Measurements from ENCODE around the gene PHLDB1.
A peak's percentile ranks its signal among the peaks of the same experiment; 100 is the strongest.

The PHLDB1 gene

DNA sequence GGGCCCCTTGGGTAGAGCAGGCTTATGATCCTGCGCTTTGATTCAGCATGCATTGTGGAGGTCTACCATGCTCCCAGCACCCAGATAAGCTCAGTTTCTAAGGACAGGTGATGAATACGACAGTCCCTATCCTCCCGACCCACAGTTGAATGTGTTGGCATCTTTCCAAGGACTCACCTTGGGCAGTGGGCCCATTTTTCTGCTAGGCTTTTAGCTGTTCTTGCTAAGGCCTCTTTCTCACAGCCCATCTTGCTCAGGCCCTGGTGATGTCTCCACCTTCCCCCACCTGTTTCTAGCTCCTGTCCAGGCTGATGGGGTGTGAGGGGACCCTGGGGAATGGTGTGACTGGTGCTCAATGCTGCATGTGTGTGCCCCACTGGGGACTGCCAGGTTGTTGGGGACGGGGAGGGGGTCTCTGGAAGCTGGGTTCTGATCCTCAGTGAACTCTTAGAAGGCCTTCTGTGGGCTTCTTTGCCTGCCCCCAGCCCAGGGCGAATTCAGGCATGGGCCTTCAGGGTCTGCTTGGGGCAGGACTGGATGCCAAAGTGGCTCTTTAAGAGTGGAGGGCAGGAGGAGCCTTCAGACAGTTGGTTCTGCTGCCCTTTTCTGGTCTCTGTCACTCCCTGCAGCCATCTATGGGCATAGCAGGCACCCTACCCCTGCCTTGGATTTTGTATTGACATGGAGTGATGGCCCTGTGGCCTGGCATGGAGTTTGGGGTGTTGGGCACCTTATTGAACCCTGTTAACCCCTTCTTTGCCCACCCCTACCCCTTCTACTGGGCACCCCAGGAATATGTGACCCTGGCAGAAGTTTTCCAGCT lies 33.1 kb downstream of the PHLDB1 start:
- DNase-seq: peak; percentile 47

GRCh38 chr11:118641397-118642019 lies 34.1 kb downstream of the PHLDB1 start:
- DNase-seq: no peak

DNA sequence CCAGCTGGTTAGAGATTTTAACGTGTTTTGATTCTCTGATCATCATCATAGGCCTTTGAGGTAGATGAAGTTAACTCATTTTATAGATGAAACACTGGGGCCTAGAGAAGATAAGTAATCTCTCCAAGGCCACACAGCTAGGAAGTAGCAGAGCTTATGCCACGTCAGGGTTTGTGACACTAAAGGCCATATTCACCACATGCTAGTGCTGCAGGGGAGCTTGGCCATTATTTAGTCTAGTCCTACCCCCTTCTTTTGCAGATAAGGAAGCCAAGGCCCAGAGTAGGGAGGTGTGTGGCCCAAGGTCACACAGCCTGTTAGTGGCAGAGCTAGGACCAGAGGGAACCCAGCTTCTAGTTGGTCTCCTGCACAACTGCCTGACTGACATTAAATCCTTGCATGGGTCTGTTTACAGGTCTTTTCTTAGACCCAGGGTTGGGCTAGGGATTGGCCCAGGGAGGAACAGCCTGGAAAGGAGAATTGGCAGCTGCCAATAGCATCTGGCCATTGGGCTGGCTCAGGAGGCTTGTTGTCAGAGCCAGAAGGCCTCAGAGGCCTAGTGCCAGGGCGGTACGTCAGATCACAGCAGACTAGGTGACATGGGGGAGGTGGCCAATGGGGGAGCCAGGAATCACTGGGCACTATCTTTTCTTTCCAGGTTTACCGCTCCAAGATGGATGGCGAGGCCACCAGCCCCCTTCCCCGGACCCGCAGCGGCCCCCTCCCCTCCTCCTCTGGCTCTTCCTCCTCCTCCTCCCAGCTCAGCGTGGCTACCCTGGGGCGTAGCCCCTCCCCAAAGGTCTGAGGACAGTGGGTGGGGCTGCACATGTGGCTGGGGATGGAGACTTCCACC lies 36.0 kb downstream of the PHLDB1 start:
- DNase-seq: no peak

GRCh38 chr11:118643995-118644345 lies 36.6 kb downstream of the PHLDB1 start:
- DNase-seq: no peak

DNA sequence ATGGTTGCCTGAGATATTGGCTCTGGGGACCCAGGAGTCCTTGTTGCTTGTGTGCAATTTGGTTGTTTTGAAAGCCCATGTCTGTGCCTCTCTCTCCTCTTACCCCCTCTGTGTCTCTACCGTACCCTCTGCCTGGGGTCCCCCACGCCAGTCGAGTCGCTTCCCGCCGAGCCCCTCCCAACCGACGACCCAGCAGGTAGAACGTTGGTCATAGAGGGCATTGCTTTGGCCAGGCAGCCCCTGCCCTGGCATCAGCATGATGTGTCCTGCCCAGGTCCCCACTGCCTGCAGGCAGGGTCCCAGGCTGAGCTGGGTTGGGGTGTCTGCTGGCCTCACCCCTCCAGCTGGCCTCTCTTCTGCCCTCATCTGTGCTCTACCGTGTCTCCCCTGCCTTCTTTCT lies 37.1 kb downstream of the PHLDB1 start:
- no peak for DNase-seq

DNA sequence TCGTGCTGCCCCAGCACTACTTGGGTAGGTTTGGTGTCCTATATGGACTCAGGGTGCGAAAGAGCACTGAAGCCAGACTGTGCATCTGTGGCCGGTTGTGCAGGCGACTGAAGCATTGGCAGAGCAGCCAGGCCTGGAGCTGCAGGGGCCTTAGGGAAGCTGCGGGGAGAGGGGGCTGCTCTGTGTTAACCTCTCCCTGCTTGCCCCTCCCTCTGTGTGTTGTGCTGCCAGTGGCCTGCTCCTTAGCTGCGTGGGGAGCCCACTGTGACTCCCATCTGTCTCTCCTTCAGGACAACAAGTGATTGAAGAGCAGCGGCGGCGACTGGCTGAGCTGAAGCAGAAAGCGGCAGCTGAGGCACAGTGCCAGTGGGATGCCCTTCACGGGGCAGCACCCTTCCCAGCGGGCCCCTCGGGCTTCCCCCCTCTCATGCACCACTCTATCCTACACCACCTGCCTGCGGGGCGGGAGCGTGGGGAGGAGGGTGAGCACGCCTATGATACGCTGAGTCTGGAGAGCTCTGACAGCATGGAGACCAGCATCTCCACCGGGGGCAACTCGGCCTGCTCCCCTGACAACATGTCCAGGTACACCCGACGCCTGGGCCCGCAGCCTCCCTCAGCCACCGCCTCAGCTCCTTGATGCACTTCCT lies 37.8 kb downstream of the PHLDB1 start:
- DNase-seq: no peak

DNA sequence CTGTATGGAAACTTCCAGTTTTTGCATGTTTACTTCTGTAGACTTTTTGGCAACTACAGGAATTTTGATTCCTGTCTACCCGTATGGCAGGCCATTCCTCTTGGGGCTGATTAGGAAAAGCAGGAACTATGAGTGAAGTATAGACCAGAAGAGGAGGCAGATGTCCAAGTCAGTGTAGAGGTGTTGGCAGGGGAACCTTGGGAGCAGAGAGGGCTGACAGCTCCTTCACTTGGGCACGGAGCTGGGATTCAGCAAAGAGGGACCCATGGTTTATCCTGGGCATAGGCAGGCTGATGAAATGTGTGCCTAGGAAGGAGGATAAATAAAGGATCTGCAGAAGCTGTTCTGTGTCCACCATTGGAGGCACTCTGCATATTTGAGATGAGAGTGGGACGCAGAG lies 39.0 kb downstream of the PHLDB1 start:
- no peak for DNase-seq

DNA sequence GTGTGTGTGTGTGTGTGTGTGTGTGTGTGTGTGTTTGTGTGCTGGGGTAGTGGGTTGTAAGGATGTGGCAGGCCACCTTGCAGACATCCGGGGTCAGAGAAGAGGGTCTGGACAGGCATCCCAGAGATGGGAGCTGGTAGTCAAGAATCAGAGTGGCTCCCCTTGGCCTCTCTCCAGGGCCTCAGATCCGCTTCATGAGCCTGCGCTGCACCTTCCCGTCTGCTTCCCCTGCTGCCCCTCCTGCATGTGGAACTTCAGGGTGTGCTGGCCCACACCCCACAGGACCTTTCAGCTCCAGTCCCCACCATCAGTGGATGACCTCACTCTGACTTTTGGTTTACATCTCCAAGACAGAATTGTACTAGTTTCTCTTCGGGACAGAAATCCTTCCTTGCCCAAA lies 40.9 kb downstream of the PHLDB1 start:
- DNase-seq: no peak

DNA sequence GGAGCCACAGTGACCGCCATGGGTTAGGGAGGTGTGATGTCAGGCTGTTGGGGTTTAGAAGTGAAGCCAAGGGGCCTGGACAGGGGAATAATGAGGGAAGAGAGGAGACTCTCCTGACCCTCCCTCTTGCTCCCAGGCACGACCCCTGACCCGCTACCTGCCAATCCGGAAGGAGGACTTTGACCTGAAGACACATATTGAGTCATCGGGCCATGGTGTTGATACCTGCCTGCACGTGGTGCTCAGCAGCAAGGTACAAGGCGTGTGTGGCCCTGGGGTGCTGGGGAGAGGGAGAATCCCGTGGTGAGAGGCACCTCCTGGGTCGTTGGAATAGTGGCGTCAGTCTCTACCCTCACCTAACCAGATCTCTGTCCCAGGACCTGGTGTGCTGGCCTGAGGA lies 42.5 kb downstream of the PHLDB1 start:
- no peak for DNase-seq

GRCh38 chr11:118650366-118650765 lies 43.0 kb downstream of the PHLDB1 start:
- no peak for DNase-seq

DNA sequence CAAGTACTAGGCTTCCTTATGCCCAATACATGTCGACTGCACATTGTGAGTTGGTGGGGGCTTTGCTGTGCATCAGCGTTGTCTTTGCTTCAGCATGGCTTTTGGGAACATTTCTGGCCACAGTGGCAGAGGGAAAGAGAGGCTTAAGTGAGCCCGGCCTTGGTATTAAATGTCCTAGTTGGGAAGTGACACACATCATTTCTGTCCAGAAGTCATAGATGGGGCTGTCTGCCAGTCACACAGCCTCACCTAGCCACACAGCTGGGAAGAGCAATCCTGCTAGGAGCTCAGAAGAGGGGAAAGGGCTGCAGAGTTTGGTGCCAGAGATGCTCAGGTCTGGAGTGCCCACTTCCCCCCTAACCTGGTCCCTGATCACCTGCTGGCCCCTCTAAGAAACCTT lies 44.4 kb downstream of the PHLDB1 start:
- DNase-seq: no peak

- DNase-seq: no peak
These were observed 45.3 kb downstream of the PHLDB1 start for GRCh38 chr11:118652681-118653181.

GRCh38 chr11:118653684-118654390 lies 46.4 kb downstream of the PHLDB1 start:
- DNase-seq: no peak

DNA sequence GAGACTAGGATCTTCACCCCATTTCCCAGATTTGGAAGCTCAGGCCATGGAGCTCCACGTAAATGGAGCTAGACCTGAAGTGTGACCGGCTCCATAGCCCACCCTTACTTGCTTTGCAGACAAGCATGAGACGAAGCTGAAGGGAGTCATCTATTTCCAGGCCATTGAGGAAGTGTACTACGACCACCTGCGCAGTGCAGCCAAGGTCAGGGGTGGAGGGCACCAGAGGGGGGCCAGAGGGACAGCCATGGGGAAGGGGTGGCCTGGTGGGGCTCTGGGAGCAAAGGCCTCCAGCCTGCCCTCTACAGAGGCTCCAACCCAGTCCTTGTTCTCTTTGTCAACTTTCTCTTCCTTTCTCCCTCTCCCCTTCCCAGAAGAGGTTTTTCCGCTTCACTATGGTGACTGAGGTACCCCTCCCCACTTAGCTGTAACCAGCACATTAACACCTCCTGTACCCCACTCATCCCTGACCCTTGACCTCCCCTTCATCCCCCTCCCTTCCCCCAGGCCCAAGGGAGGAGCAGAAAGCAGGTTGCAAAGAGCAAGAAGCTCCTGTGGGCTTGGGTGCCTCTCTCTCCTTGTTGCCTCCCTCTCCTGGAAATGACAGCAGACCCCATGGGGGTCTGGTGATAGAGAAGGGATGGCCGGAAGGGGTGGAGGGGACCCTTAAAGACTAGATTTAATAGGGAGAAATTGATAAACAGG lies 48.2 kb downstream of the PHLDB1 start:
- no peak for DNase-seq

- DNase-seq: no peak
These were observed 49.2 kb downstream of the PHLDB1 start for GRCh38 chr11:118656563-118657165.

DNA sequence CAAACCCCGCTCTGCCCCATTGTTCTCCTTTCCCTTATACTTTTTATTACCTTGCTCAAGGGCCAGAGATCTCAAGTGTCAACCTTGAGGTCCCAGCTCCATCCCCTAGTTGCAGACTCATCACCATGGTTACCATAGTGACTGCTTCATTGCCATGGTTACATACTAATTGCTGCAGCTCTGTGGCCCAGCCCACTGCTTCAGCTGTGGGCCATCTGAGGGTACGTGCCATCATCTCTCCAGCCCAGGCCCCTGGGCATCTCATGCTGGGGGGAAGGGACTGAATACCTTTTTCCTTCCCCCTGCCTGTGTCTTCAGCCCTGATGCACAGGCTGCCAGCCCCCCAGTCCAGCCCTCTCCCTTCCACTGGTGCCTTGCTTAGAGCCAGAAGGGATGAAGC lies 49.8 kb downstream of the PHLDB1 start:
- DNase-seq: peak; percentile 19

DNA sequence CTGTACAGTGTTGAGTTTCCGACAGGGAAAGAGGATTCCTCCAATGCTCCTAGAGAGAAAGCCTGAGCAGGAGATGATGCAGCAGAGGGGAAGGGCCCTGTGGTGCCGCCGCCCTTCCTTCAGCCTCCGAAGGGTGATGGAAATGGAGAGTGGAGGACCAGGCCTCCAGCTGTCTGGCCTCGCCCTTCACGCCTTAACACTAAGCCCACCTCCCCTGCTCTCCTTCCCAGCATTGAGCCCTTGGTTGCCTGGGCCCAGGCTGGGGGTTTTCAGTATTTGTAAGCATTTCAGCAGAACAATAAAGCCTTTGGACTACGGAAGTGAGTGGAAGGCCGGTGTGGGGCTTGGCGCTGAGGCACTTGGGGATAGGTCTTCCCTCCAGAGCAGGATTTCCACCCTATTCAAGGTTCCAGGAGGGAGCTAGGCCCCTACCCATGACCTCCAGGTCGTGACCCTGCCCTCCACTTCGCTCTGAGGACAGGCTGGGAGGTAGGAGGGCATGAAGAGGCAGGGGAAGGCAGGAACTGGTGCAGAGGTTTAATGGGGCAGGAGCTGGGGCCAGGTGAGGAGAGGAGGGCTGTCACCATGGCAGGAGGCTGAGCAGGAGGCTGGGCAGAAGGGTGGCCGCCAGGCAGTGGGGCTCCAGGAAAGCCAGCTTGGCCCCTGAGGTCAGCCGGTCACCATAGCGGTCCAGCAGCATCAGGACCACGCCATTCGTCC lies 50.5 kb downstream of the PHLDB1 start:
- DNase-seq: no peak

GRCh38 chr11:118658429-118659313 lies 51.3 kb downstream of the PHLDB1 start:
- peak; percentile 20 for DNase-seq

- DNase-seq: peak; percentile 90
These were observed 52.0 kb downstream of the PHLDB1 start for GRCh38 chr11:118659314-118659952.

All from hematopoietic multipotent progenitor cell treated with erythropoietin and hydrocortisone succinate and interleukin-3 and kit ligand, for 6 days (in vitro differentiated cells).